ENCODE data around the gene PPP2R5C. TPM values are rescaled to one million over a fixed set of nuclear protein-coding genes. Genes with fewer than 3 reads are reported as not detected.

PPP2R5C gene
- total and polyA plus RNA-seq, 7 donors = 18.2 to 76.6 (median 57.1) TPM

GRCh38 chr14:101961011-101961721 lies 199.7 kb downstream of the PPP2R5C start:
- peak; percentile 86 for TF ChIP-seq CTCF (IDR thresholded peaks at IDR 0.05)
- H3K4me1 ChIP-seq = peaks cover 15% of the 10 kb centered on the region
- intact Hi-C loops (cut with DNase I) = loop anchor here (2.0 to 10.0 kb wide), 6 partner anchors 81 to 354 kb away; partner anchors contain the start of genes ZNF839 (in 2 of the 2) and HSP90AA1 (in 1 of the 2)

GRCh38 chr14:101961746-101962502 lies 200.4 kb downstream of the PPP2R5C start:
- intact Hi-C loops (cut with DNase I) = loop anchor here (2.0 to 10.0 kb wide), 6 partner anchors 80 to 353 kb away; partner anchors contain the start of genes ZNF839 (in 2 of the 2) and HSP90AA1 (in 1 of the 2)
- Histone ChIP-seq H3K9me3 (no peaks in the 10 kb centered on the region), H3K4me1 (peaks cover 23% of the 10 kb centered on the region), H3K27ac (no peak overlapping the region), H3K27me3 (ENCODE audit: insufficient read depth in 3 of 3, low read length in 2 of 3) (no peaks in the 10 kb centered on the region), H3K36me3 (ENCODE audit: insufficient read depth in 1 of 2, low read depth in 1 of 2) (no peaks in the 10 kb centered on the region), H3K4me3 (no peak overlapping the region)
- ATAC-seq = no peak
- WGBS, 3 donors = 80 to 89% (median 85%) methylated on average over 9 of the region's 9 CpGs
- DNase-seq = peak in 1 of 2 donors; percentile 46
- TF ChIP-seq CTCF (IDR thresholded peaks at IDR 0.05) = no peak

More at GRCh38 chr14:101961011-101961721, 199.7 kb downstream of the PPP2R5C start:
- Histone ChIP-seq H3K36me3 (ENCODE audit: insufficient read depth in 1 of 2, low read depth in 1 of 2) (no peaks in the 10 kb centered on the region), H3K27me3 (ENCODE audit: insufficient read depth in 3 of 3, low read length in 2 of 3) (no peaks in the 10 kb centered on the region), H3K9me3 (no peaks in the 10 kb centered on the region), H3K4me3 (no peak overlapping the region), H3K27ac (no peak overlapping the region)
- DNase-seq = peak; percentile 70 to 85
- peak; percentile 28 to 55 (median 38) for ATAC-seq
- 33 to 35% (median 34%) methylated on average over 19 of the region's 19 CpGs for WGBS, 3 donors

- no peaks in the 10 kb centered on the region for H3K9me3 ChIP-seq
- no peak for TF ChIP-seq CTCF (IDR thresholded peaks at IDR 0.05)
- peaks cover 26% of the 10 kb centered on the region for H3K4me1 ChIP-seq
- no peak overlapping the region for H3K27ac ChIP-seq
- ATAC-seq (no peak), DNase-seq (peak; percentile 67 to 77)
- H3K4me3 ChIP-seq = no peak overlapping the region
- WGBS, 3 donors = 37 to 55% (median 39%) methylated on average over 5 of the region's 5 CpGs
- intact Hi-C loops (cut with DNase I) = loop anchor here (5.0 to 10.0 kb wide), 5 partner anchors 80 to 352 kb away; partner anchors contain the start of genes ZNF839 (in 2 of the 2) and HSP90AA1 (in 1 of the 2)
- H3K36me3 ChIP-seq (ENCODE audit: insufficient read depth in 1 of 2, low read depth in 1 of 2) = no peaks in the 10 kb centered on the region
- H3K27me3 ChIP-seq (ENCODE audit: insufficient read depth in 3 of 3, low read length in 2 of 3) = no peaks in the 10 kb centered on the region
Measured at GRCh38 chr14:101962503-101962874, 201.0 kb downstream of the PPP2R5C start.

- DNase-seq = no peak
- Histone ChIP-seq H3K27me3 (ENCODE audit: insufficient read depth in 3 of 3, low read length in 2 of 3) (no peaks in the 10 kb centered on the region), H3K4me3 (no peak overlapping the region), H3K36me3 (ENCODE audit: insufficient read depth in 1 of 2, low read depth in 1 of 2) (no peaks in the 10 kb centered on the region), H3K27ac (no peak overlapping the region), H3K4me1 (peaks cover 32% of the 10 kb centered on the region), H3K9me3 (no peaks in the 10 kb centered on the region)
- intact Hi-C loops (cut with DNase I) = loop anchor here (5.0 to 10.0 kb wide), 5 partner anchors 79 to 352 kb away; partner anchors contain the start of genes ZNF839 (in 2 of the 2) and HSP90AA1 (in 1 of the 2)
- no peak for ATAC-seq
- WGBS, 3 donors = 82 to 88% (median 83%) methylated on average over 5 of the region's 5 CpGs
- TF ChIP-seq CTCF (IDR thresholded peaks at IDR 0.05) = no peak
Measured at GRCh38 chr14:101963052-101963451, 201.5 kb downstream of the PPP2R5C start.

Data from psoas muscle (tissue), 8 donors.